HUES6 (cell line): ENCODE results near the gene ADARB2.

Experiments
- H3K27ac ChIP-seq: 2 replicates; pipeline ENCODE4 v1.7.0; 2013; ENCODE audit warnings: low read depth, mild to moderate bottlenecking, low read length, inconsistent platforms
- H3K27me3 ChIP-seq: 2 replicates; pipeline ENCODE4 v1.6.1; 2013; ENCODE audit warnings: low read length; ENCODE audit not compliant: control insufficient read depth, insufficient read depth
- H3K36me3 ChIP-seq: 2 replicates; pipeline ENCODE4 v1.6.1; 2013; ENCODE audit warnings: low read length; ENCODE audit not compliant: control insufficient read depth, insufficient read depth
- H3K4me1 ChIP-seq: 2 replicates; pipeline ENCODE4 v1.6.1; 2013; ENCODE audit warnings: low read length; ENCODE audit not compliant: control insufficient read depth, insufficient read depth
- H3K4me3 ChIP-seq: 2 replicates; pipeline ENCODE4 v1.5.1; 2013; ENCODE audit warnings: low read depth, low read length
- H3K9ac ChIP-seq: one replicate; pipeline ENCODE4 v1.6.1; 2013; ENCODE audit warnings: mild to moderate bottlenecking, low read length
- H3K9me3 ChIP-seq: 2 replicates; pipeline ENCODE4 v1.6.1; 2013; ENCODE audit warnings: low read depth, low read length; ENCODE audit not compliant: control insufficient read depth, insufficient read depth

The ADARB2 gene

DNA sequence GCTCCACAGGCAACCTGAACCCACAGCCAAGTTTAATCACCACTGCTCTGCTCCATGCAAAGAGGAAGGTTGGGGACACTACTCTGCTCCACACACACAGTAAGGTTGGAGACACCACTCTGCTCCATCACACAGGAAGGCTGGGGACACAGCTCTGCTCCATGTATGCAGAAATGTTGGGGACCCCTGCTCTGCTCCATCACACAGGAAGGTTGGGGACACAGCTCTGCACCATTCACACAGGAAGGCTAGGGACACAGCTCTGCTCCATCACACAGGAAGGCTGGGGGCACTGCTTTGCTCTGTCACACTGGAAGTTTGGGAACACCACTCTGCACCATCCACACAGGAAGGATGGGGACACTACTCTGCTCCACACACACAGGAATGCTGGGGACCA, 14.8 kb upstream of the ADARB2 start:
- Histone ChIP-seq H3K27me3 (no peaks in the 10 kb centered on the region), H3K4me1 (peaks cover 12% of the 10 kb centered on the region), H3K9me3 (peaks cover 19% of the 10 kb centered on the region), H3K9ac (no peak overlapping the region), H3K27ac (no peak overlapping the region), H3K36me3 (no peaks in the 10 kb centered on the region), H3K4me3 (no peak overlapping the region)

DNA sequence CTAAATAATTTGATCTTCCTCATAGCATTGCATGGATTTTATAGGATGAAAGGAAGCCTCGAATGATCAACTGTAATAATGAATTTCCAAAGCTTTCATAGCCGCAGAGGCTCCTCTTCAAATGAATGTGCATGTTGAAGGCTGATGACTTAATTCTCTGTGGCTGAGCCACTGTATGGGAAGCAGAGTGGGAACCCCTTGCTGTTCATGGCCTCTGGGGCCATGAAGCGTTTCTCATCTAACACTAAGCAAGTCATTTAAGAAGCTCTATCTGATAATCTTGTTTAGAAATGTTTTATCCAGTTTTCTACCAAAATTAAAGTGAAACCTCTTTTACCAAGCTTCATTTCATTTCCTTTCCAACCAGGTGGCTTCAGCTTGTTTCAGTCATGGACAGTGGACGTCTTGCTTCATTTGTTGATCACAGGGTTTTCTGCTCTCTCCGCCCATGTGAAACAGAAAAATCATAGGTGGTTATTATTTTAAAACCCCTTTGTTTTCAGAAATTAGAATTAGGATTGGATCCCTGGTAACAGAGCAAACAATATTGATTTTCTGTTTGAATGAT, 10.3 kb upstream of the ADARB2 start:
- Histone ChIP-seq H3K9ac (no peak overlapping the region), H3K9me3 (peaks cover 19% of the 10 kb centered on the region), H3K27me3 (peaks cover 26% of the 10 kb centered on the region; the same call in 1 of the 2 replicates), H3K27ac (no peak overlapping the region), H3K4me1 (no peaks in the 10 kb centered on the region), H3K36me3 (no peaks in the 10 kb centered on the region), H3K4me3 (no peak overlapping the region)

DNA sequence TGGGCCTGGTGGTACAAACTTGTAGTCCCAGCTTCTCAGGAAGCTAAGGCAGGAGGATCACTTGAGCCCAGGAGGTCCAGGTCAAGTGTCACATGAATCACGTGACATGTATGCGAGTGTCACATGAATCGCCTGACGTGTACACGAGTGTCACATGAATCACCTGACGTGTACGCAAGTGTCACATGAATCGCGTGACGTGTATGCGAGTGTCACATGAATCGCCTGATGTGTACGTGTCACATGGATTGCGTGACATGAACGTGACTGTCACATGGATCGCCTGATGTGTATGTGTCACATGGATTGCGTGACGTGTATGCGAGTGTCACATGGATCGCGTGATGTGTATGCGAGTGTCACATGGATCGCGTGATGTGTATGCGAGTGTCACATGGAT, 9.5 kb upstream of the ADARB2 start:
- no peaks in the 10 kb centered on the region for H3K36me3 ChIP-seq
- peaks cover 29% of the 10 kb centered on the region; the same call in 1 of the 2 replicates for H3K27me3 ChIP-seq
- no peak overlapping the region for H3K27ac ChIP-seq
- no peak overlapping the region for H3K9ac ChIP-seq
- no peak overlapping the region for H3K4me3 ChIP-seq
- H3K9me3 ChIP-seq: peaks cover 19% of the 10 kb centered on the region
- H3K4me1 ChIP-seq: no peaks in the 10 kb centered on the region

DNA sequence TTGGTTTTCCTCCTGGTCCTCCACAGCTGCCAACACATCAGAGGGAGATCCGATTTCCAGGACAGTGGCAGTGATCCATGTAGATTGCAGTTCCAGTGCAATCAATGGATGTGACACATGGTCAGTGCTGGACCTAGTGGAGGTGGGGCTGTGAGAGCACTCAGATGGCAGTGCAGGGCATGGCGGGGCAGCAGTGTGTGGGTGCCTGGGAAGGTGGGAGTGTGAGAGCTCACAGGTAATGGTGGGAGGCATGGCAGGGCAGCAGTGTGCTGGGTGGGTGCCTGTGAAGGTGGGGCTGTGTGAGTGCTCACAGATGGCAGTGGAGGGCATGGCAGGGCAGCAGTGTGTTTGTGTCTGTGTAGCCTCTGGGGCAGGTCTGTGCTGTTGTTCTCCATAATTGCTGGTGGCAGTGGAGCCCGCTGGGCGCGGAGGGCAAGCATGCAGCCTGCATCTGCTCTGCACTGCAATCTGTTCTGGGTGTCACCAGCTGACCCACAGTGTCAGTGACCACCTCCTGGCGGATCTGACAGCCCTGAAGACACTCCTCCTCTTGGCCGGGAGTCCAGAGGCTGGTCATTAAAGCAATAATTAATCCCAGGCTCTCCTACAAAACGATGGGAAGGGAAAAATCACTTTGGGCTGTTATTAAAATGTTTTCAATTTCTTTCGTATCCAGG, 8.6 kb upstream of the ADARB2 start:
- Histone ChIP-seq H3K4me3 (no peak overlapping the region), H3K27ac (no peak overlapping the region), H3K36me3 (no peaks in the 10 kb centered on the region), H3K4me1 (no peaks in the 10 kb centered on the region), H3K27me3 (peaks cover 38% of the 10 kb centered on the region), H3K9ac (no peak overlapping the region), H3K9me3 (peaks cover 16% of the 10 kb centered on the region)

DNA sequence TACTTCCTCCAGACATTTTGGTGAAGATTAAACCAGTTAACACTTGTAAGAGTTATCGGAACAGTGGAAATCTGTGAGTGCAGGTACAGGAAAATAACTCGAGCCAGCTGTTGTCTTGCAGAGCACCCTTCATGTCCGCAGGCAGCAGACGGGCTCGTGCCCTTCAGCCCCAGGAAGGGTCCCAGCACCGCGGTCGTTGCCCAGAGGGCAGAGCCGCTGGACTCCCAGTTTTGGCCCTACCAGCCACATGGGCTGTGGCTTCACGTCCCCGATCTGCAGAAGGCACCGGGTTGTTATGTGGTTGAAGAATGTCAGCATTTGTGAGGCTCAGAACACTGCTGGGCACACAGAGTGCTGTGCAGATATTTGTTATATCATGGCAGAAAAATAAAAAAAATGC, 7.2 kb upstream of the ADARB2 start:
- peaks cover 6% of the 10 kb centered on the region for H3K9me3 ChIP-seq
- H3K36me3 ChIP-seq: no peaks in the 10 kb centered on the region
- H3K9ac ChIP-seq: no peak overlapping the region
- peaks cover 52% of the 10 kb centered on the region for H3K27me3 ChIP-seq
- H3K27ac ChIP-seq: no peak overlapping the region
- no peak overlapping the region for H3K4me3 ChIP-seq
- no peaks in the 10 kb centered on the region for H3K4me1 ChIP-seq

DNA sequence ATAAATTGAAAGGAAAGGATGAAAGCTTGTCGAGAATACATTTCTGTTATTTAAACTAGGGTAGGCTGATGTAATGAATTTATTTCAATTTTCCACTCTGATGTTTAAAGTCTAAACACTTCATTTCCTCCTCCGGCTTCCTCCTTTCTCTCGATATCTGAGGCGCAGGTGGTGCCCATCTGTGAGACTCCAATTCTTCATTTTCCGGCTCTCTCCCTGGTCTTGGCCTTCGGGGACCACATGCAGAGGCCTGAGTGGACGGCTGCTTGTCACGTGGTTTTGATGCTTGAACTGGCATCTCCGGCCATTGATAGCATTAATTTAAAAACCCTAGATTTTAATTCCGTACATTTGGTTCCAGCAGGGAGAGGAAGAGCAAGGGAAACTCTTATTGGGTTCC, 5.8 kb upstream of the ADARB2 start:
- Histone ChIP-seq H3K27me3 (peaks cover 66% of the 10 kb centered on the region), H3K4me1 (no peaks in the 10 kb centered on the region), H3K36me3 (no peaks in the 10 kb centered on the region)

DNA sequence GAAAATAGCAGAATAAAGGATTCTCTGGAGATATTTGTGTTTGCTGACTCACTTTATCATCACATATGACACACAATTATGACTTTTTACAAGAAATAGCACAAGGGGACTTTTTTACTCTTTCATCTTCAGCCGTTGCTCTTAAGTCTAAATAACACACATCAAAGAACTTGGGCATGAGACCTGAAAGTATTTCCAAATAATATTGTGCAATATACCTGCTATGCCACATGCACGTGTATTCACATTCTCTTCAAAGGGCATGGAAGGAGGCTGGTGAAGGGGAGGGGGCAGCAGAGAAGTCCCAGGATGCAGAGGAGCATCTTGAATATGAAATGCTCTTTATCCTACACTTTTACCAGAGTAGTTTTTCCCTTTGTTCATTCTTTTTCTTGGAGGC, 4.1 kb upstream of the ADARB2 start:
- Histone ChIP-seq H3K27ac (no peak overlapping the region), H3K36me3 (no peaks in the 10 kb centered on the region), H3K9ac (no peak overlapping the region), H3K4me1 (no peaks in the 10 kb centered on the region; the same call in 1 of the 2 replicates), H3K9me3 (no peaks in the 10 kb centered on the region), H3K27me3 (peaks cover 83% of the 10 kb centered on the region), H3K4me3 (no peak overlapping the region)

More for the DNA sequence above, 5.8 kb upstream of the ADARB2 start:
- Histone ChIP-seq H3K9me3 (no peaks in the 10 kb centered on the region; the same call in 1 of the 2 replicates), H3K9ac (no peak overlapping the region), H3K27ac (no peak overlapping the region), H3K4me3 (no peak overlapping the region)

DNA sequence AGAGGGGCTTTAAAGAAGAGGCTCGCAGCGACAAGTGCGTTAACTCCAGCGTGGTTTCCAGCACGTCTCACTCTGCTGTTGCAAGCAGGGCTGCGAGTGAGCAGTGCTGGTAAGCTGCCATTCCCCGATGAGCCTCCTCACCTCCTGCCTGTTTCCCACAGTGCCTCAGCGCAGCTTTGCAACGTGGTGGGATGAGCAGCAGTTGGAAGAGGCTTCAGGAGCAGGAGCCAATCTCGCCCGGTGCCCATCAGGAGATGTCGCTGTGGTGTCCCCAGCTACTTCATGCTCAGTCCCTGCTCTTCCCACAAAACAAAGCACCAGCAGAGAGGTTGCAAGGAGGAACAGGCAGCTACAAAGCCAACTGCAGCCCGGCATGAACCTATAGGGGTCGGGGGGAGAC, 2.4 kb upstream of the ADARB2 start:
- no peak overlapping the region for H3K27ac ChIP-seq
- H3K9ac ChIP-seq: no peak overlapping the region
- no peaks in the 10 kb centered on the region for H3K9me3 ChIP-seq
- H3K27me3 ChIP-seq: peaks cover 86% of the 10 kb centered on the region
- H3K4me1 ChIP-seq: no peaks in the 10 kb centered on the region; the same call in 1 of the 2 replicates
- H3K4me3 ChIP-seq: no peak overlapping the region
- H3K36me3 ChIP-seq: no peaks in the 10 kb centered on the region

DNA sequence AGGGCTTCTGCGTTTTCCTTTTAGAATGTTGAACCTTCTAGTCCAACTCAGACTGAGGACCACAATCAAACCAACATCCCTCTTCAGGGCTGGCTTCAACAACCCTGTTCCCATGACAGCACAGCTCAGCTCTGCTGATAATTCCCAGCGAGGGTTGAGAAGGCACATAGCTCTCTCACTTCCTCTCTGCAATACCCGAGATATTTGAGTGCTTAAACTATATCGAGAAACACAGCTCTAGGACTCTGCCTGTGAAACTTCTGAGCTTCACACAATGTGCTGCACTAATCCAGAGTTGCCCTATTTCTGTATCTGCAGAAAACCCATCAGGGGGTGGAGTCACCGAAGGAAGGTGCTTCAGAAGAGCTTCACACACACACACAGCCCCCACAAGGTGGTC, 1.6 kb upstream of the ADARB2 start:
- Histone ChIP-seq H3K4me3 (no peak overlapping the region), H3K27me3 (peaks cover 86% of the 10 kb centered on the region), H3K27ac (no peak overlapping the region), H3K36me3 (no peaks in the 10 kb centered on the region), H3K9ac (no peak overlapping the region), H3K4me1 (no peaks in the 10 kb centered on the region; the same call in 1 of the 2 replicates), H3K9me3 (no peaks in the 10 kb centered on the region)

DNA sequence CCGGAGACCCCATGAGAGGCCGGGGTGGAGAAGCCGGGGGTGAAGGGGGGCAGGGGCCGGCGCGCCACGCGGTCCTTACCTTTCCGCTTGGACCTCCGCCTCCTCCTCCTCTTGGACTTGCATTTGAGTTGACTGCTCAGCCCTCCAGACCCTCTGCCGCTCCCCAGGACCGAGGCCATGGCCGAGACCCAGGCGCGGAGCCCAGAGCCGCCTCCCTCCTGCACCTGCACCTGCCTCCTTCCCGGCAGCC, 428 bp downstream of the ADARB2 start:
- no peaks in the 10 kb centered on the region for H3K36me3 ChIP-seq
- no peak overlapping the region for H3K9ac ChIP-seq
- H3K4me3 ChIP-seq: peak overlapping the region; percentile 61
- H3K4me1 ChIP-seq: no peaks in the 10 kb centered on the region; the same call in 1 of the 2 replicates
- peaks cover 95% of the 10 kb centered on the region for H3K27me3 ChIP-seq
- H3K9me3 ChIP-seq: no peaks in the 10 kb centered on the region
- H3K27ac ChIP-seq: no peak overlapping the region

DNA sequence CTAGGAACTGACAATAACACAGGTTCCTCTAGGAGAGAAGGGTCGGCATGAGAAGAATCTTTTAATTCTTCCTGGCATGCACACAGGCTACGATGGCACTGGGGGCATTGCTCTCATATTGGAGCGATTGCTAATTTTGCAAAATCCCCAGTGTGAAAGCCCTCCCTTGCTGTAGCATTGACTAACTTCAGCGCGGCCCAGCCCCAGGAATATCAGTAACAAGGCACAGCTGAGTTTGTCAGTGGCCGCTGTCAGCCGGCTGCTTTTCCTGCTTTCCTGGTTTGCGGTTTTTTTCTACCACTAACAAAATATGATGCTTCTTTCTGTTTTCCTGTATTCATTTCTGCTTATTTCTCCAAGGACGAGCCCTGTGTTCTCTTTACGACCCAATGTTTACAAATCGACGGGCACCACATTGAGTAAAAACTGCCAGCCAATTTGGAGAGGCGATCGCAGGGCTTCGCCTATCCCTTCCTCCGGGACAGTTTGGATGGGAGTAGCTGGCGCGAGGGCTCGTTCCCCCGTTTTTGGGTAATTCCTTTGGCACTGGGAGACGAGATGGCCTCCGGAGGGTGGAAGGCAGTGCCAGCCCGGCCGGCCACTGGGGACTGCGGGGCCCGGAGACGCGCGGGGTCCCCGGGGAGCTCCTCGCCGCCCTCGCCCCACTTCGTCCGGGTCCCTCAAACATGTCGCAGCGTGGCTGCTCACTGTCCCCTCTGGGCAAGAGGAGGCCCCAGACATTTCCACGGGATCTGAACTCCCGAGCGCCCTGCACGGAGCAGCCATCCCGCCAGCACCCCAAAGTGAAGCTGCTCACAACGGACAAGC, 967 bp downstream of the ADARB2 start:
- Histone ChIP-seq H3K4me1 (no peaks in the 10 kb centered on the region; the same call in 1 of the 2 replicates), H3K27ac (no peak overlapping the region), H3K27me3 (peaks cover 90% of the 10 kb centered on the region), H3K36me3 (no peaks in the 10 kb centered on the region), H3K4me3 (peak overlapping the region; percentile 61), H3K9me3 (no peaks in the 10 kb centered on the region), H3K9ac (no peak overlapping the region)
